HepG2 (cell line): ENCODE measurements around the gene IRS1. TPM values are rescaled to one million over a fixed set of nuclear protein-coding genes. Genes with fewer than 3 reads are reported as not detected.
A peak's percentile ranks its signal among the peaks of the same experiment; 100 is the strongest.

Experiments used
- ASH2L ChIP-seq: fragments of 300-600, 200-600 bp; sonication (generic); IDR thresholded peaks from 2 replicates; pipeline ENCODE4 v1.7.0; 2017; ENCODE audit warnings: low read depth, mild to moderate bottlenecking, moderate library complexity, mixed read lengths, low read length; ENCODE audit not compliant: insufficient read length
- CENPBD1 ChIP-seq: sonication (generic); formaldehyde crosslinking; IDR thresholded peaks from 2 replicates; pipeline ENCODE4 v1.8.0; 2022; ENCODE audit warnings: missing genetic modification reagents, low read depth, mild to moderate bottlenecking, borderline replicate concordance
- HIC2 ChIP-seq: sonication (generic); formaldehyde crosslinking; IDR thresholded peaks from 2 replicates; pipeline ENCODE4 v1.9.0; 2022; ENCODE audit warnings: low read depth, missing genetic modification reagents
- HOXA7 ChIP-seq: sonication (generic); formaldehyde crosslinking; IDR thresholded peaks from 2 replicates; pipeline ENCODE4 v1.8.1; 2022; ENCODE audit warnings: mild to moderate bottlenecking, missing genetic modification reagents, moderate library complexity
- KLF11 ChIP-seq: IDR thresholded peaks from 2 replicates; pipeline ENCODE4 v1.6.1; 2016; ENCODE audit warnings: missing compliant biosample characterization
- MAF1 ChIP-seq: sonication (generic); formaldehyde crosslinking; IDR thresholded peaks from 2 replicates; pipeline ENCODE4 v1.5.0; 2020; ENCODE audit warnings: missing genetic modification reagents, borderline replicate concordance
- MEIS1 ChIP-seq: sonication (generic); formaldehyde crosslinking; IDR thresholded peaks from 2 replicates; pipeline ENCODE4 v1.9.0; 2021; ENCODE audit warnings: mild to moderate bottlenecking, missing genetic modification reagents, moderate library complexity, borderline replicate concordance
- NFIB ChIP-seq: sonication (generic); formaldehyde crosslinking; IDR thresholded peaks from 2 replicates; pipeline ENCODE4 v1.9.0; 2021; ENCODE audit warnings: missing genetic modification reagents, mild to moderate bottlenecking, borderline replicate concordance
- NFYB ChIP-seq: sonication (generic); formaldehyde crosslinking; IDR thresholded peaks from 2 replicates; pipeline ENCODE4 v1.4.0; 2020; ENCODE audit warnings: missing genetic modification reagents
- PCBP2 ChIP-seq: fragments of 200-400 bp; formaldehyde crosslinking; optimal IDR thresholded peaks from 2 replicates; pipeline ENCODE3; 2018; ENCODE audit warnings: low read length, low read depth; ENCODE audit not compliant: poor library complexity, severe bottlenecking
- PLRG1 ChIP-seq: fragments of 450-650 bp; conservative IDR thresholded peaks from 2 replicates; pipeline ENCODE4 v1.6.1; 2016
- POLR2AphosphoS2 ChIP-seq: IDR thresholded peaks from 2 replicates; pipeline ENCODE4 v1.6.1; 2011; ENCODE audit warnings: low read depth, low read length, improper control_type of control experiment
- RBAK ChIP-seq: sonication (generic); formaldehyde crosslinking; IDR thresholded peaks from 2 replicates; pipeline ENCODE4 v1.5.1; 2020; ENCODE audit warnings: mild to moderate bottlenecking, missing genetic modification reagents
- REXO4 ChIP-seq: sonication (generic); formaldehyde crosslinking; IDR thresholded peaks from 2 replicates; pipeline ENCODE4 v1.8.0; 2022; ENCODE audit warnings: missing genetic modification reagents, mild to moderate bottlenecking, borderline replicate concordance
- SAP130 ChIP-seq: IDR thresholded peaks from 2 replicates; pipeline ENCODE4 v1.6.1; 2016; ENCODE audit warnings: low read depth
- SIX4 ChIP-seq: sonication (generic); formaldehyde crosslinking; IDR thresholded peaks from 2 replicates; pipeline ENCODE4 v1.4.0; 2020; ENCODE audit warnings: missing genetic modification reagents
- TFDP2 ChIP-seq: sonication (generic); formaldehyde crosslinking; IDR thresholded peaks from 2 replicates; pipeline ENCODE4 v1.4.0; 2020; ENCODE audit warnings: missing genetic modification reagents
- TGIF2 ChIP-seq: IDR thresholded peaks from 2 replicates; pipeline ENCODE4 v1.6.1; 2016; ENCODE audit warnings: control low read depth, missing compliant biosample characterization
- ZBTB33 ChIP-seq: sonication (generic); formaldehyde crosslinking; IDR thresholded peaks from 2 replicates; pipeline ENCODE4 v1.4.0; 2020; ENCODE audit warnings: missing genetic modification reagents
- ZBTB7A ChIP-seq: sonication (generic); formaldehyde crosslinking; IDR thresholded peaks from 2 replicates; pipeline ENCODE4 v1.8.0; 2022; ENCODE audit warnings: mild to moderate bottlenecking, missing genetic modification reagents
- ZNF292 ChIP-seq: sonication (generic); formaldehyde crosslinking; IDR thresholded peaks from 2 replicates; pipeline ENCODE4 v1.8.1; 2022; ENCODE audit warnings: mild to moderate bottlenecking, low read depth, missing genetic modification reagents, borderline replicate concordance
- ZNF430 ChIP-seq: sonication (generic); formaldehyde crosslinking; IDR thresholded peaks from 2 replicates; pipeline ENCODE4 v1.9.0; 2021; ENCODE audit warnings: mild to moderate bottlenecking, missing genetic modification reagents
- ZNF674 ChIP-seq: sonication (generic); formaldehyde crosslinking; IDR thresholded peaks from 2 replicates; pipeline ENCODE4 v1.5.0; 2020; ENCODE audit warnings: low read depth, mild to moderate bottlenecking, missing genetic modification reagents
- ZNF768 ChIP-seq: sonication (generic); formaldehyde crosslinking; IDR thresholded peaks from 2 replicates; pipeline ENCODE4 v1.4.0; 2020; ENCODE audit warnings: missing genetic modification reagents
- ZNF816 ChIP-seq: sonication (generic); formaldehyde crosslinking; IDR thresholded peaks from 2 replicates; pipeline ENCODE4 v1.8.0; 2022; ENCODE audit warnings: missing genetic modification reagents, mild to moderate bottlenecking, borderline replicate concordance
- ZNF83 ChIP-seq: sonication (generic); formaldehyde crosslinking; IDR thresholded peaks from 2 replicates; pipeline ENCODE4 v1.4.0; 2020; ENCODE audit warnings: missing genetic modification reagents, mild to moderate bottlenecking, borderline replicate concordance
- polyA plus RNA-seq, 8 experiments: library from polyadenylated mRNA; depleted of rRNA in 3 of 8; stranded (reverse) in 7 of 8; unstranded in 1 of 8; fragments of >200 nt; fragmentation: Illumina TruSeq in 4 of 8; extraction: Trizol in 4 of 8; gene quantifications; 2 replicates each; pipeline versions ENCODE4 v1.2.1 to v1.2.3, GENCODE V29; 2011 to 2016; ENCODE audit warnings: low read depth in 4 of 8, missing spikeins in 1 of 8, mixed read lengths in 1 of 8; ENCODE audit not compliant: insufficient read depth in 1 of 8
- total RNA-seq, 5 experiments: library from RNA; depleted of rRNA; stranded (reverse); fragments of >200 nt; fragmentation: Illumina TruSeq; extraction: Trizol; gene quantifications; 2 replicates each; pipeline ENCODE4 v1.2.3, GENCODE V29; 2016; ENCODE audit warnings: low read depth in 1 of 5

Gene IRS1
- total and polyA plus RNA-seq, 2 of the 13 experiments (the other 11 are each of a cell fraction or from before 2014, with no cell fraction given) = 8.7 to 9.0 TPM

GRCh38 chr2:226799211-226799975, at the start of gene IRS1 (continued):
- TF ChIP-seq SAP130 (CRISPR knock-in tag) (peak; percentile 56; the same call in 1 of the 2 replicates), ZNF430 (no peak), RBAK (no peak), TGIF2 (CRISPR knock-in tag) (0 out of 2 replicates have a peak, but pooled peaks have one; percentile 59), POLR2AphosphoS2 (no peak), ZNF768 (CRISPR knock-in tag) (0 out of 2 replicates have a peak, but pooled peaks have one; percentile 20), NFYB (no peak), SIX4 (no peak; the same call in 1 of the 2 replicates), MAF1 (0 out of 2 replicates have a peak, but pooled peaks have one; percentile 25), ZNF816 (CRISPR knock-in tag) (no peak), ZNF674 (CRISPR knock-in tag) (no peak), ZNF83 (no peak), TFDP2 (CRISPR knock-in tag) (peak; percentile 71), HIC2 (no peak), REXO4 (CRISPR knock-in tag) (no peak), NFIB (CRISPR knock-in tag) (no peak), HOXA7 (CRISPR knock-in tag) (no peak), ZBTB7A (CRISPR knock-in tag) (no peak), PCBP2 (no peak), PLRG1 (no peak), ASH2L (no peak), KLF11 (no peak), MEIS1 (peak; percentile 27; the same call in 1 of the 2 replicates), CENPBD1 (CRISPR knock-in tag) (no peak), ZNF292 (CRISPR knock-in tag) (no peak), ZBTB33 (peak; percentile 60; the same call in 1 of the 2 replicates)
